Fibroblast of villous mesenchyme (primary cell): ENCODE measurements around the gene MKRN2OS. TPM values are rescaled to one million over a fixed set of nuclear protein-coding genes. Genes with fewer than 3 reads are reported as not detected.

Experiments
- DNase-seq: peaks from one replicate; pipeline ENCODE4 v3.0.0-alpha.2; 2010; ENCODE audit warnings: low read depth
- H3K4me3 ChIP-seq: 2 replicates; pipeline ENCODE4 v1.5.1; 2011; ENCODE audit warnings: low read depth, mild to moderate bottlenecking, low read length
- CTCF ChIP-seq: IDR thresholded peaks from 2 replicates; pipeline ENCODE4 v1.5.1; 2012; ENCODE audit warnings: low read depth, mild to moderate bottlenecking, low read length; ENCODE audit not compliant: insufficient read depth
- total RNA-seq: library from RNA; depleted of rRNA; stranded (reverse); fragments of >200 nt; gene quantifications from 2 replicates; pipeline ENCODE4 v1.2.3, GENCODE V29; 2012

The MKRN2OS gene
- total RNA-seq, 1 donor: not detected

GRCh38 chr3:12541625-12542024, 3.7 kb downstream of the MKRN2OS start:
- H3K4me3 ChIP-seq: no peak overlapping the region
- DNase-seq: no peak
- peak; percentile 46 for TF ChIP-seq CTCF

DNA sequence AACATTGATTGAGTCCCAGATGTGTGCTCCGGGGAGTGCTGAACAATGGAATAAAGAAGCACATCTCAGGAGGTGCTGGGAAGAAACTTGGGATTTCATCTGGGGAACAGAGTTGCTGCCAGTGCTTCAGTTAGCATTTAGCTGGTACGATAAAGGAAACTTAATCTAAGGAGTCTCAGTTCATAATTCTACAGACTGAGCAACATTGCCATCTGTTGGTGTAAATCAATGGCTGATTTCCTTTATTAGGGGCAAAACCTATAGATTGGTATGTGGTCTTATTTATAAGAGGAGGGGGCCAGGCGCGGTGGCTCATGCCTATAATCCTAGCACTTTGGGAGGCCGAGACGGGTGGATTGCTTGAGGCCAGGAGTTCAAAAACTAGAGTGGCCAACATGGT, 8.9 kb downstream of the MKRN2OS start:
- peak; percentile 51 for DNase-seq
- peak; percentile 50 for TF ChIP-seq CTCF
- H3K4me3 ChIP-seq: no peak overlapping the region

DNA sequence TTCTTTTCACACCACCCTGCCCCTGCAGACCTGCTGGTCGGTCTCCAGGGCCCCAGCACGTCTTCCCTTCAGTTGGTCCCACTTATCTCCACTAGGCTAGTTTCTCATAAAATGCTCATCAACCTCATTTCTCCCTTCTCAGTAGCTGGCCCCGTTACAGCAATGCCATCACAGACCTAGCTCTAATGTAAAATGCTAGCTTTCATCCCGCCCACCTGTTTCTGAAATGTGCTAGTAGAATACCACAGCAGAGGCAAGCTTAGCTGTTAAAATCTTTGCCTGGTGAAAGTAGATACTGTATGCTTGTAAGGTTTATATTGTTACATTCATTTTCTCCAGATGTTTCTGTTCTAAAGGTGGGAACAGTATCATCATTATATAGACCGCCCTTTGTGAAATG, 13.1 kb downstream of the MKRN2OS start:
- no peak overlapping the region for H3K4me3 ChIP-seq
- no peak for TF ChIP-seq CTCF
- no peak for DNase-seq

- DNase-seq: no peak
- H3K4me3 ChIP-seq: no peak overlapping the region
- no peak for TF ChIP-seq CTCF
These were observed 17.5 kb downstream of the MKRN2OS start for GRCh38 chr3:12527757-12528143.

DNA sequence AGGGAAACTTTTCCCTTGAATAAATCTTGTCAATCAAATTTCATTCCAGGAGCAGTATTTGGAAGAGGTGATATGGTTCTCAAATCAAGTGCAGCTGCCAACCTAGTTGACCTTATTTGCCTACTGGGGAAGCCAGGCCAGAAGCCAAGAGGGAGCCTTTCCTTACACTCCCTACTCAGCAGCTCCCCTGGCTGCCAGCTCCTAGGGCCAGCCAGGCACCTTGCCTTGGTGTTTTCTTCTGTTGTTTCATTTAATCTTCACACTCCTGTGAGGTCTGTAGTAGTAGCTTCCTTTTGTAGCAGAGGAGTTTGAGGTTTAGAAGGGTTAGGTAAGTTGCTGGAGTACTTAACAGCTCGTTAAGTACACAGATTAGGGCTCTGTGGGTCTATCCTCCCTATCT, 22.6 kb downstream of the MKRN2OS start:
- no peak for TF ChIP-seq CTCF
- DNase-seq: no peak
- no peak overlapping the region for H3K4me3 ChIP-seq

DNA sequence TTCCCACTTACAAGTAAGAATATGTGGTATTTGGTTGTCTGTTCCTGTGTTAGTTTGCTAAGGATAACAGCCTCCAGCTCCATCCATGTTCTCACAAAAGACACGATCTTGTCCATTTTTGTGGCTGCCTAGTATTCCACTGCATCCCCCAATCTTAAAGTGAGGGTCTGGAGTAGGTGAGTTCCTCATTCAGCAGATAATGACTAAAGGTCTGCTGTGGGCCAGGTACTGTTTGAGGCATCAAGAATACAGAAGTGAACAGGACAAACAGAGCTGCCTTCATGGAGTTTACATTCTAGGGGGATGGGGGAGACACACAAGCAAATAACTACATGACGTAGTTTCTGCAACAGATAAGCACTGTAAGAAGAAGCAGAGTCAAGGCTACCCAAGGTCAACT, 24.3 kb downstream of the MKRN2OS start:
- DNase-seq: no peak
- TF ChIP-seq CTCF: no peak
- H3K4me3 ChIP-seq: no peak overlapping the region

DNA sequence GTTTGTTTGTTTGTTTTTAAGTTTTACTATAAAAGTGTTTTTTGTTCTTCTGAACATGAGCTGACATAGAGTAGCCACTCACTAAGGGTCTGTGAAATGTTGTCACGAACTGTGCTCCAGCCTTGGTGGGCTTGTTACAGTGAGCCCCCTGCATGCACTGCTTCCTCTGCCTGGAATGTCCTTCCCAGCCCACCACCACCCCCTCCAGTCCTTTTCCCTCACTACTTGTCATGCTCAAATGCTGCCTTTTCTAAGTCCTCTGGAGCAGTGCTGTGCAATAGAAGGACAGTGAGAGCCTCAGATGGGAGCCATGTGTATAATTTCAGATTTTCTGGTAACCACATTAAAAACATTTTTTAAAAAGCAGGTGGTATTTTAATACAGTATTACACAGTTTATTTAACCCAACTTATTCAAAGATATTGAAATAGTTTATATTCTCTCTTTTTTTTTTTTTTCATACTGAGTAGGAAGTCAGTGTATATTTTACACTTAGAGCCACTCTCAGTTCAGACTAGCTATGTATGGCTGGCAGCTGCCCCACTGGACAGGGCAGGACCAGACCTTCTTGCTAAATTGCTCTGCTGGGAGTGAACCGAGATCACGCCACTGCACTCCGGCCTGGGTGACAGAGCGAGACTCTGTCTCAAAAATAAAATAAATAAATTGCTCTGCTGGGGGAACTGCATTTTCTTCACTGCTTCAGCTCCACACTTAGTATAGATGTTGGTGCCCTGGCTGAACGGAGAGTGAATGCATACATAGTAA, 26.9 kb downstream of the MKRN2OS start:
- TF ChIP-seq CTCF: no peak

More for the DNA sequence above, 26.9 kb downstream of the MKRN2OS start:
- no peak overlapping the region for H3K4me3 ChIP-seq
- no peak for DNase-seq
